SH-SY5Y (cell line): Measurements from ENCODE around the gene ARSA.

Experiments used
- GATA2 ChIP-seq: IDR thresholded peaks from 2 replicates; pipeline ENCODE4 v1.6.1; 2011; ENCODE audit warnings: mild to moderate bottlenecking, low read depth, low read length
- GATA3 ChIP-seq: IDR thresholded peaks from 2 replicates; pipeline ENCODE4 v1.6.1; 2011; ENCODE audit warnings: low read depth, mild to moderate bottlenecking, low read length, moderate library complexity

DNA sequence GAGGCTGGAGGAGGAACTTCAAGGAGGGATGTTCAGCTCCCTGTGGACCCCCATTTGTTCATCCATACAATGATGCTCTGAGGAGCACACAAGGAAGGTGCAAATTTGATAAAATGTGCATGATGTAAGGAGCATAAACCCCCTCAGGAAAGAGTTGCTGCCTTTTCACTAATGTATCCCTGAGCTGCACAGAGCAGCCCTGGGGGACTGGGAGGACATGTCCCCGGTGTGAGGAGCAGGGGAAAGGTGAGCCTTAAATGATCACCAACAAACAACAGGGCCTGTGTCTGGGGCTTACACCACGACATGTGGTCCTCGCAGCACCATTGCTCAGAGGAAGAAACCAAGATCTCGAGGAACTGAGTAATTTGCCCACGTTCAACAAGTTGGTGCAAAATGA is 30.9 kb downstream of the ARSA start:
- TF ChIP-seq GATA3, result no peak
- TF ChIP-seq GATA2, result no peak
